ENCODE data around the gene TBC1D5.
"Not testable (repeated sequence)": the region's sequence is repeated elsewhere in the genome, so short reads cannot be mapped to it uniquely, and the experiment has no call there.

TBC1D5 gene

DNA sequence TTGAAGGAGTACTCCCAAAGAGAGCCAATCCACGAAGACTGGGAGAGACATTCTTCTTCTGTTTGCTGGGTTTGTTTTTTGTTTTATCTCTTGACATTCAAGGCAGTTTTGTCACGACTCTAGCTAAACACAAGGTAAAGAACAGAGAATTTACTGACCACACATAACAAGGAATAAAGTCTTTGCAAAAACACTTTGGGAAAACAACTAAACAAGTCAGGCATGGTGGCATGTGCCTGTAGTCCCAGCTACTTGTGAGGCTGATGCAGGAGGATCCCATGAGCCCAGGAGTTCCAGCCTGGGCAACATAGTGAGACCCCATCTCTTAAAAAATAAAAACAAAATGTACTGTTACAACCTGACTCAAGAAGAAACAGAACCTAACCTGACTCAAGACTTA, 28.0 kb downstream of the TBC1D5 start:
- in situ Hi-C loops (cut with MboI; ENCODE audit: low sequenced_read_pairs), result no loop called here

DNA sequence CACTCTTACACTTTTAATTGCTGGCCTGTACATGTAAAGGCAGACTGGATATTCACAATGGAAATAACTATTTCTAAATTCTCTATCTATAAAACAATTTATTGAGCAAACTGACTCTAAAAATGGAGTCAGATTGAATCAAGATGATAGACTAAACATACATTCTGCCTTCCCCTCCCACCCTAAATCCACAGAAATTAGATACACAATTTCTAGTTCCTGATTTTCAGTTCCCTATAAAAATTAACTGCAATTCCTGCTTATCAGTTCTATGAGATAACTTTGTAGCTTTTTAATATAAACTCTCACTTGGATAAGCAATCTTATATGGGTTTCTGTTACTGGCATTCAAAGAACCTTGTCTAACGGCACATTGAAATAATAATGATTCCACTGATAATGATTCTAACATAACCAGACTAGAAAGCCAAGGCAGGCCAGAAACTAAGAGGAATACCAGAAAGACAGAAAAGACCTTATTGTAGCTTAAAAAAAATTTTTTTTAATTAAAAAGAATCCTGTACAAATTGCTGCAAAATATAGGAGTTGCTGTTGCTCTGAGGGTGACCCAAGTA, 33.1 kb downstream of the TBC1D5 start:
- in situ Hi-C loops (cut with MboI; ENCODE audit: low sequenced_read_pairs), result no loop called here

- in situ Hi-C loops (cut with MboI; ENCODE audit: low sequenced_read_pairs), result no loop called here
These were observed 34.5 kb downstream of the TBC1D5 start for GRCh38 chr3:17707813-17708543.

GRCh38 chr3:17705991-17706390, 36.4 kb downstream of the TBC1D5 start:
- in situ Hi-C loops (cut with MboI; ENCODE audit: low sequenced_read_pairs), result not testable (repeated sequence)

DNA sequence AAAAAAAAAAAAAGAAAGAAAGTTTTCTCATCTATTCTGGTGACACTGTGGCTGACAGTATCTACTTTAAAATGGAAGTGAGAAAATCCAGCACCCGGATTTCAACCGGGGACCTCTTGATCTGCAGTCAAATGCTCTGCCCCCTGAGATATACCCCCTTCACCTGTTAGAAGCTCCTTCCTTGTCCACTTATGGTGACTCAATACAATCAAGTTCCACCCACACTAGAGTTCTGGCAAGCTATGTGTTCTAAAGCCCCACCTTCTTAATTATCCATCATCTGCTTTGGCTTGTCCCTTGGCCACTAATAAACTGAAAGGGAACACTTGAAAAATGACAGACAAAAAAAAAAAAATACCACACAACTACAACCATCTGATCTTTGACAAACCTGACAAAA, 42.6 kb downstream of the TBC1D5 start:
- in situ Hi-C loops (cut with MboI; ENCODE audit: low sequenced_read_pairs), result not testable (repeated sequence)

DNA sequence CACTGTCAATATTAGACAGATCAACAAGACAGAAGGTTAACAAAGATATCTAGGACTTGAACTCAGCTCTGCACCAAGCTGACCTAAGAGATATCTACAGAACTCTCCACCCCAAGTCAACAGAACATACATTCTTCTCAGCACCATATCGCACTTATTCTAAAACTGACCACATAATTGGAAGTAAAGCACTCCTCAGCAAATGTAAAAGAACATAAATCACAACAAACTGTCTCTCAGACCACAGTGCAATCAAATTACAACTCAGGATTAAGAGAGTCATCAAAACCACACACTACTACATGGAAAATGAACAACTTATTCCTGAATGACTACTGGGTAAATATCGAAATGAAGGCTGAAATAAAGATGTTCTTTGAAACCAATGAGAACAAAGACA, 46.8 kb downstream of the TBC1D5 start:
- in situ Hi-C loops (cut with MboI; ENCODE audit: low sequenced_read_pairs), result not testable (repeated sequence)

- in situ Hi-C loops (cut with MboI; ENCODE audit: low sequenced_read_pairs), result not testable (repeated sequence)
These were observed 48.8 kb downstream of the TBC1D5 start for GRCh38 chr3:17693670-17693999.

DNA sequence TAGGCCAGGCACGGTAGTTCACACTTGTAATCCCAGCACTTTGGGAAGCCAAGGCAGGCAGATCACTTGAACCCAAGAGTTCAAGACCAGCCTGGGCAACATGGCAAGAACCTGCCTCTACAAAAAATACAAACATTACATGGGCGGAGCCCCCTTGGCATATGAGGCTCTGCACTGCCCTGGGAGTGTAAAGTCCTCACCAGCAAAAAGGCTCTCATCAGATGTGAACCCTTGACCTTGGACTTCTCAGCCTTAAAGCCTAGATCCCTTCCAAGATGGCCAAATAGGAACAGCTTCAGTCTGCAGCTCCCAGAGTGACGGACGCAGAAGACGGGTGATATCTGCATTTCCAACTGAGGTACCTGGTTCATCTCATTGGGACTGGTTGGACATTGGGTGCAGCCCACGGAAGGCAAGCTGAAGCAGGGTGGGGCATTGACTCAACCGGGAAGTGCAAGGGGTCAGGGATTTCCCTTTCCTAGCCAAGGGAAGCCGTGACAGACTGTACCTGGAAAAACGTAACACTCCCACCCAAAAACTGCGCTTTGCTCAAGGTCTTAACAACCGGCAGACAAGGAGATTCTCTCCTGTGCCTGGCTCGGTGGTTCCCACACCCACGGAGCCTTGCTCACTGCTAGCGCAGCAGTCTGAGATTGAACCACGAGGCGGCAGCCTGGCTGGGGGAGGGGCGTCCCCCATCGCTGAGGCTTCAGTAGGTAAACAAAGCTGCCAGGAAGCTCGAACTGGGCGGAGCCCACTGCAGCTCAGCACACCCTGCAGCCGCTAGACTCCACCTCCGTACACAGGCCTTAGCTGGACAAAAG, 49.4 kb downstream of the TBC1D5 start:
- in situ Hi-C loops (cut with MboI; ENCODE audit: low sequenced_read_pairs), result not testable (repeated sequence)

- in situ Hi-C loops (cut with MboI; ENCODE audit: low sequenced_read_pairs), result no loop called here
These were observed 54.9 kb downstream of the TBC1D5 start for GRCh38 chr3:17687566-17687965.

- in situ Hi-C loops (cut with MboI; ENCODE audit: low sequenced_read_pairs), result no loop called here
These were observed 55.8 kb downstream of the TBC1D5 start for GRCh38 chr3:17686613-17687012.

DNA sequence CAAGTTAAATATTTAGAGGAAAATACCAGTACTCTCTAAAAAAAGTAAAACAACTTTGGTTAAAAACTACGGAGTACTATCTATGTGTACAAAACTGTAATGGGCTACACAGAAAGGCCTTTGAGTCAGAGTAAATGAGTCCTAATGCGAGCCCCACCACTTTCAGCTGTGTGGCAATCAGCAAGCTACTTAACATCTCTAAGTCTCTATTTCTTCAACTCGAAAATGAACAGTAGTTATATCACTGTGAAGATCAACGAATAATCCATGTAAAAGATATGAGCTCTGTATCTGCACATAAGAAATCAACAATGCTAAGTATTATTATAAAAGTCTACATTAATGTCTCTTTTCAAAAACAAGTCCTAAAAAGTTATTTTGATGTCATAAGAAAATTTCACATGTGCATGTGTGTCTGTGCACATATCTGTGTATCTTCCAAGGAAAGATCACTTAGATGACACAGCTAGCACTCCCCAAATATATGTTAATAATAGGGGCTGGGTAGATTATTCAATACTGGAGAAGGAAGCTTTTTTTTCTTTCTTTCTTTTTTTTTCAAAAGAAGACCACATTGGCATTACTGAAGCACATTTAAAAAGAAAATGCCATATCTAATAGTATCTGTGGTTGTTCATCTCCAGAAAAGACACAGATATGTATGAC, 58.8 kb downstream of the TBC1D5 start:
- in situ Hi-C loops (cut with MboI; ENCODE audit: low sequenced_read_pairs), result no loop called here

GRCh38 chr3:17680530-17680929, 61.9 kb downstream of the TBC1D5 start:
- in situ Hi-C loops (cut with MboI; ENCODE audit: low sequenced_read_pairs), result no loop called here

DNA sequence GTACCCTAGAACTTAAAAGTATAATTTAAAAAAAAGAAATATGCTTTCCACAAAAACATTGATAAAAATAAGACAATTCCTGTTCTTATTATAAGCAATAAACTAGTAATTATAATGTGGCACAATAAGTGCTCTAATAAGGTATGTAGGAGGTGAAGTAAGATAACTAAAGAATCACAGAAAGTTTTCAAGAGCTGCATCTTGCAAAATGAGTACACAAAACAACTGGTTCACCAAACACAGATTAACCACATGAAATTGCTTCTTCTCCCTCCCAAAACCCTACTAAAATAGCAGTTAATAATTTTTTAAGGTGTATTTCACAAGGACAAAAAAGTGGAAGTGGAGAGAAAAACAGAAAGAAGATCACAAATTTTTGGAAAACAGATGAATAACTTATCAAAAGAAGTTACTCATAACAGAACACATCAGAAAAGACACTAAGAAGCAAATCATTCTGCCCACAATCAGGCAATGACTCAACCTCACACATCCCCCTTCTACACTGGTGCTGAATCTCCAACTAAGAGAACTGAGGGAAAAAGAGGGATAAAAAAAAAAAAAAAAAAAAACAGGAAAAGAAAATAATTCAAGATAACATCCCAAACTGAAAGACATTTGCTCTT, 64.2 kb downstream of the TBC1D5 start:
- in situ Hi-C loops (cut with MboI; ENCODE audit: low sequenced_read_pairs), result no loop called here

- in situ Hi-C loops (cut with MboI; ENCODE audit: low sequenced_read_pairs), result no loop called here
These were observed 68.2 kb downstream of the TBC1D5 start for GRCh38 chr3:17674082-17674686.

DNA sequence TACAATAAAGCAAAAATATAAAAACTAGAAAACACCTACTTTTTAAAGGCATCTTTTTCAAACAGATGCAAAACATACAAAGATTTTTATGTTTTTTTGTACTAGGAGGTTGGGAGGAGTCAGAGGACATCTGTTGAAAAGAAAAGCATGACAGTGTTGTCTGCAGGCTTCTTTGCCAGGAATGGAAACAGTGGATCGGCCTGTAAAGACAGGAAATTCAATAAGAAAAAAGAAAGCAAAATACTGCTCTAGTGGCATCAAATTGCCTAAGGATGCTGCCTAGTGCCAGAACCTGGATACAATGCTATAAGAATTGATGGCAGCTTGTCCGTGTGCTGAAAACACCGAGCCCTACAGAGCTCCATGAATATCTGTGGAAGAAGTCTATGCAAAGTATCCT, 69.9 kb downstream of the TBC1D5 start:
- in situ Hi-C loops (cut with MboI; ENCODE audit: low sequenced_read_pairs), result no loop called here

DNA sequence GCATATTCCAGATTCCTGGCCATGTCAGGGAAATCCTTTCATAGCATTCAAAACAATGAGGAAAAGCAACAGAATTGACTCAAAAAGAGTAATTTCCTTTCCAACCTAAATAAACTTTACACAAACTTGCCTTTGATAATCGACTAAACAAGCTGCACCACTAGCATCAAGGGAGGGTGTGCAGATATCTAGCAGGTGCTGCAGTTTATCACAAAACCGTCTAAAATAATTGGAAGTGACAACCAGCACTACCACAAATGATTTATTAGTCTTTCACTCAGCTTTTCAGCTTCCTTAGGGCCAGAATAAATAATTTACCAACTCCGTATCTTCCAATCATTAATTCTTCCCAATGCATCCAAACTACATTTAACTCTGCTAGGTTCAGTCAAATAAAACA, 71.7 kb downstream of the TBC1D5 start:
- in situ Hi-C loops (cut with MboI; ENCODE audit: low sequenced_read_pairs), result no loop called here

- in situ Hi-C loops (cut with MboI; ENCODE audit: low sequenced_read_pairs), result no loop called here
These were observed 77.5 kb downstream of the TBC1D5 start for GRCh38 chr3:17664923-17665322.

DNA sequence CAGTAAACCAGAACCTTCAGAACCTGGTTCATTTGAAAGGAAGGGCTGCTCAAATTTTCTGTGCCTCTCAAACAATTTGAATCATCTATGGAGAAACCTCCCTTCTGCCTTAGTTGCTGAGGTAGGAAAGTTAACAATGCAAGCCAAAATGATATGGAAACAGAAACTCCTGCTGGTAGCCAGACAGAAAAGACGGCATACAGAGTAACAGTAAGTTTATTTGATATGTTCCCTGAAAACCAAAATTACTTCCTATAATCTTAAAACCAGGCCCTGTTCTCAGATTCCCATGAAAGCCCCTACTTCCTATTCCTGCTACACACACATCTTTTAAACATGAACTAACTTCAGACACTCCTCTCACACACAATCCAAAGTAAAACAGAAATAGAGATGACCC, 86.2 kb downstream of the TBC1D5 start:
- in situ Hi-C loops (cut with MboI; ENCODE audit: low sequenced_read_pairs), result no loop called here

DNA sequence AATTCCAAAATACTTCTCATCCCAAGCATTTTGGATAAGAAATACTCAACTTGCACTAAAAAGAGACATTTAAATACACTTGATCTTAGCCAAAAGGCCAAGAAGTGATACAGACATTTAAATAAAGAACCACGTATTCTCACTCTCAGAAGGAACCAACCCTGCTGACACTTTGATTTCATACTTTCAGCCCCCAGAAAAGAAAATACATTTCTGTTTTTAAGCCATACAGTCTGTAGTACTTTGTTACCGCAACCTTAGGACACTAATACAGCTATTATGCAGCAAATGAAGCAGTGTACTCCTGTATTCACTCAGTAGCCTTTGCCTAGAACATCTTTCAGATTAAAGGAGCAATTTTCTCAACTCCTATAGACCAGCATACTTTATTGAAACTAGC, 86.7 kb downstream of the TBC1D5 start:
- in situ Hi-C loops (cut with MboI; ENCODE audit: low sequenced_read_pairs), result no loop called here

DNA sequence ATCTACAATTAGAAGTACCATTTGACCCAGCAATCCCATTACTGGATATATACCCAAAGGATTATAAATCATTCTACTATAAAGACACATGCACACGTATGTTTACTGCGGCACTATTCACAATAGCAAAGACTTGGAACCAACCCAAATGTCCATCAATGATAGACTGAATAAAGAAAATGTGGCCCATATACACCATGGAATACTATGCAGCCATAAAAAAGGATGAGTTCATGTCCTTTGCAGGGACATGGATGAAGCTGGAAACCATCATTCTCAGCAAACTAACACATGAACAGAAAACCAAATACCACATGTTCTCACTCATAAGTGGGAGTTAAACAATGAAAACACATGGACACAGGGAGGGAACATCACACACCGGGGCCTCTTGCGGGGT, 92.7 kb downstream of the TBC1D5 start:
- in situ Hi-C loops (cut with MboI; ENCODE audit: low sequenced_read_pairs), result not testable (repeated sequence)

All from HL-60/S4 treated with phorbol 12-myristate 13-acetate at 8.2 ng/mL for 4 days and 3 days (cell line).